ENCODE data around the gene LSAMP.
"Not testable (repeated sequence)": the region's sequence is repeated elsewhere in the genome, so short reads cannot be mapped to it uniquely, and the experiment has no call there.

The LSAMP gene

GRCh38 chr3:115857518-115858136 lies 587.7 kb downstream of the LSAMP start:
- DNase-seq (ENCODE audit: low read depth in 2 of 3, low spot score in 2 of 3), result no peak

GRCh38 chr3:115855911-115856310 lies 589.4 kb downstream of the LSAMP start:
- DNase-seq (ENCODE audit: low read depth in 2 of 3, low spot score in 2 of 3), result no peak

- no peak for DNase-seq (ENCODE audit: low read depth in 2 of 3, low spot score in 2 of 3)
Observed at GRCh38 chr3:115853104-115853503, 592.2 kb downstream of the LSAMP start.

- no peak for DNase-seq (ENCODE audit: low read depth in 2 of 3, low spot score in 2 of 3)
Observed at GRCh38 chr3:115852278-115852677, 593.0 kb downstream of the LSAMP start.

- DNase-seq (ENCODE audit: low read depth in 2 of 3, low spot score in 2 of 3), result no peak
Observed at GRCh38 chr3:115851571-115851970, 593.7 kb downstream of the LSAMP start.

GRCh38 chr3:115848641-115849040 lies 596.6 kb downstream of the LSAMP start:
- DNase-seq (ENCODE audit: low read depth in 2 of 3, low spot score in 2 of 3), result no peak

- DNase-seq (ENCODE audit: low read depth in 2 of 3, low spot score in 2 of 3), result no peak
Observed at GRCh38 chr3:115845986-115846385, 599.3 kb downstream of the LSAMP start.

GRCh38 chr3:115844729-115845128 lies 600.6 kb downstream of the LSAMP start:
- DNase-seq (ENCODE audit: low read depth in 2 of 3, low spot score in 2 of 3), result not testable (repeated sequence)

- DNase-seq (ENCODE audit: low read depth in 2 of 3, low spot score in 2 of 3), result no peak
Observed at GRCh38 chr3:115843206-115843605, 602.1 kb downstream of the LSAMP start.

GRCh38 chr3:115839246-115839645 lies 606.0 kb downstream of the LSAMP start:
- no peak for DNase-seq (ENCODE audit: low read depth in 2 of 3, low spot score in 2 of 3)

- DNase-seq (ENCODE audit: low read depth in 2 of 3, low spot score in 2 of 3), result no peak
Observed at GRCh38 chr3:115838786-115839185, 606.5 kb downstream of the LSAMP start.

- DNase-seq (ENCODE audit: low read depth in 2 of 3, low spot score in 2 of 3), result no peak
Observed at GRCh38 chr3:115836944-115837343, 608.3 kb downstream of the LSAMP start.

GRCh38 chr3:115835946-115836345 lies 609.3 kb downstream of the LSAMP start:
- no peak for DNase-seq (ENCODE audit: low read depth in 2 of 3, low spot score in 2 of 3)

- DNase-seq (ENCODE audit: low read depth in 2 of 3, low spot score in 2 of 3), result no peak
Observed at GRCh38 chr3:115834068-115834467, 611.2 kb downstream of the LSAMP start.

GRCh38 chr3:115833074-115833473 lies 612.2 kb downstream of the LSAMP start:
- DNase-seq (ENCODE audit: low read depth in 2 of 3, low spot score in 2 of 3), result no peak

GRCh38 chr3:115832265-115832664 lies 613.0 kb downstream of the LSAMP start:
- DNase-seq (ENCODE audit: low read depth in 2 of 3, low spot score in 2 of 3), result no peak

- no peak for DNase-seq (ENCODE audit: low read depth in 2 of 3, low spot score in 2 of 3)
Observed at GRCh38 chr3:115831864-115832263, 613.4 kb downstream of the LSAMP start.

GRCh38 chr3:115830764-115831395 lies 614.4 kb downstream of the LSAMP start:
- DNase-seq (ENCODE audit: low read depth in 2 of 3, low spot score in 2 of 3), result no peak

- no peak for DNase-seq (ENCODE audit: low read depth in 2 of 3, low spot score in 2 of 3)
Observed at GRCh38 chr3:115828401-115828800, 616.9 kb downstream of the LSAMP start.

GRCh38 chr3:115827495-115827894 lies 617.8 kb downstream of the LSAMP start:
- DNase-seq (ENCODE audit: low read depth in 2 of 3, low spot score in 2 of 3), result no peak

GRCh38 chr3:115825046-115825445 lies 620.2 kb downstream of the LSAMP start:
- no peak for DNase-seq (ENCODE audit: low read depth in 2 of 3, low spot score in 2 of 3)

GRCh38 chr3:115823083-115823482 lies 622.2 kb downstream of the LSAMP start:
- no peak for DNase-seq (ENCODE audit: low read depth in 2 of 3, low spot score in 2 of 3)

- DNase-seq (ENCODE audit: low read depth in 2 of 3, low spot score in 2 of 3), result no peak
Observed at GRCh38 chr3:115822579-115822978, 622.7 kb downstream of the LSAMP start.

Measured in activated CD8-positive, alpha-beta memory T cell treated with anti-CD3 and anti-CD28 coated beads for 48 hours (primary cell).